Hepatocyte (in vitro differentiated cells): ENCODE measurements around the gene XG.
"Not testable (repeated sequence)": the region's sequence is repeated elsewhere in the genome, so short reads cannot be mapped to it uniquely, and the experiment has no call there.

Experiments
- EZH2 ChIP-seq: fragments of 200-600 bp; sonication (generic); IDR thresholded peaks from 2 replicates; pipeline ENCODE4 v1.6.1; 2016; ENCODE audit warnings: antibody characterized with exemption, mild to moderate bottlenecking, borderline replicate concordance
- TF ChIP-seq, protein P1 (sequence below): fragments of 200-600 bp; sonication (generic); IDR thresholded peaks from 2 replicates; pipeline ENCODE4 v1.5.1; 2016; ENCODE audit warnings: antibody characterized with exemption, mild to moderate bottlenecking; ENCODE audit not compliant: poor library complexity

GRCh38 chrX:2796808-2797207, 45.0 kb downstream of the XG start:
- TF ChIP-seq, protein P1, sequence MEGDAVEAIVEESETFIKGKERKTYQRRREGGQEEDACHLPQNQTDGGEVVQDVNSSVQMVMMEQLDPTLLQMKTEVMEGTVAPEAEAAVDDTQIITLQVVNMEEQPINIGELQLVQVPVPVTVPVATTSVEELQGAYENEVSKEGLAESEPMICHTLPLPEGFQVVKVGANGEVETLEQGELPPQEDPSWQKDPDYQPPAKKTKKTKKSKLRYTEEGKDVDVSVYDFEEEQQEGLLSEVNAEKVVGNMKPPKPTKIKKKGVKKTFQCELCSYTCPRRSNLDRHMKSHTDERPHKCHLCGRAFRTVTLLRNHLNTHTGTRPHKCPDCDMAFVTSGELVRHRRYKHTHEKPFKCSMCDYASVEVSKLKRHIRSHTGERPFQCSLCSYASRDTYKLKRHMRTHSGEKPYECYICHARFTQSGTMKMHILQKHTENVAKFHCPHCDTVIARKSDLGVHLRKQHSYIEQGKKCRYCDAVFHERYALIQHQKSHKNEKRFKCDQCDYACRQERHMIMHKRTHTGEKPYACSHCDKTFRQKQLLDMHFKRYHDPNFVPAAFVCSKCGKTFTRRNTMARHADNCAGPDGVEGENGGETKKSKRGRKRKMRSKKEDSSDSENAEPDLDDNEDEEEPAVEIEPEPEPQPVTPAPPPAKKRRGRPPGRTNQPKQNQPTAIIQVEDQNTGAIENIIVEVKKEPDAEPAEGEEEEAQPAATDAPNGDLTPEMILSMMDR = not testable (repeated sequence)
- not testable (repeated sequence) for TF ChIP-seq EZH2
